OCI-LY7 (cell line): ENCODE measurements around the gene KCNMA1.

Source experiments
- CTCF ChIP-seq: fragments of 200-600 bp; sonication (generic); conservative IDR thresholded peaks from 2 replicates; pipeline ENCODE4 v1.5.1; 2014; ENCODE audit warnings: mild to moderate bottlenecking, antibody characterized with exemption, low read length, moderate library complexity, mixed read lengths
- EZH2phosphoT487 ChIP-seq: fragments of 200-600 bp; sonication (generic); IDR thresholded peaks from 2 replicates; pipeline ENCODE4 v1.6.1; 2018; ENCODE audit warnings: low read depth, borderline replicate concordance, mild to moderate bottlenecking, mixed run types, antibody characterized with exemption, low read length, moderate library complexity, mixed read lengths

- no peak for TF ChIP-seq CTCF
- no peak for TF ChIP-seq EZH2phosphoT487
Observed at GRCh38 chr10:77070346-77070745, 567.3 kb downstream of the KCNMA1 start.
